Smooth muscle cell (in vitro differentiated cells): Measurements from ENCODE around the gene NXN. TPM values are rescaled to one million over a fixed set of nuclear protein-coding genes. Genes with fewer than 3 reads are reported as not detected.
A peak's percentile ranks its signal among the peaks of the same experiment; 100 is the strongest.

Experiments
- DNase-seq: peaks from one replicate; lab custom pipeline; 2025; ENCODE audit not compliant: unreplicated experiment; lab: John Stamatoyannopoulos, UW
- H2AFZ ChIP-seq: fragments of 200-600 bp; sonication (generic); 2 replicates; pipeline ENCODE4 v1.6.0; 2016; ENCODE audit warnings: antibody characterized with exemption, low read depth, mild to moderate bottlenecking
- H3F3A ChIP-seq: fragments of 200-600 bp; sonication (generic); 2 replicates; pipeline ENCODE4 v1.6.0; 2017; ENCODE audit warnings: antibody characterized with exemption, low read depth
- H3K27ac ChIP-seq: fragments of 200-600 bp; sonication (generic); 2 replicates; pipeline ENCODE4 v1.5.1; 2016; ENCODE audit warnings: low read depth, mild to moderate bottlenecking
- H3K27me3 ChIP-seq: fragments of 200-600 bp; sonication (generic); 2 replicates; pipeline ENCODE4 v1.6.1; 2016; ENCODE audit warnings: low read depth, mild to moderate bottlenecking
- H3K36me3 ChIP-seq: fragments of 200-600 bp; sonication (generic); 2 replicates; pipeline ENCODE4 v1.5.1; 2016; ENCODE audit warnings: low read depth
- H3K4me1 ChIP-seq: fragments of 200-600 bp; sonication (generic); 2 replicates; pipeline ENCODE4 v1.5.1; 2016; ENCODE audit warnings: low read depth
- H3K4me2 ChIP-seq: fragments of 200-600 bp; sonication (generic); 2 replicates; pipeline ENCODE4 v1.6.0; 2016; ENCODE audit warnings: mild to moderate bottlenecking
- H3K4me3 ChIP-seq: fragments of 200-600 bp; sonication (generic); 2 replicates; pipeline ENCODE4 v1.5.1; 2016; ENCODE audit warnings: mild to moderate bottlenecking
- H3K79me2 ChIP-seq: fragments of 200-600 bp; sonication (generic); 2 replicates; pipeline ENCODE4 v1.6.0; 2016; ENCODE audit warnings: low read depth, mild to moderate bottlenecking
- H3K9ac ChIP-seq: fragments of 200-600 bp; sonication (generic); 2 replicates; pipeline ENCODE4 v1.6.0; 2016; ENCODE audit warnings: low read depth
- H3K9me3 ChIP-seq: fragments of 200-600 bp; sonication (generic); replicated peaks from 2 replicates; pipeline ENCODE4 v1.5.1; 2016; ENCODE audit warnings: low read depth
- H4K20me1 ChIP-seq: fragments of 200-600 bp; sonication (generic); 2 replicates; pipeline ENCODE4 v1.6.0; 2016; ENCODE audit warnings: low read depth
- WGBS: methylation state at CpG from one replicate; pipeline ENCODE4 v1.1.7; 2016; ENCODE audit warnings: low lambda C conversion rate; 5-methylcytosine and 5-hydroxymethylcytosine counted together
- polyA plus RNA-seq: library from polyadenylated mRNA; unstranded; fragments of >200 nt; fragmentation: Nextera tagmentation; extraction: Ambion mirVana; gene quantifications from 2 replicates; pipeline ENCODE4 v1.2.1, GENCODE V29; 2016
- total RNA-seq: library from RNA; depleted of rRNA; stranded (reverse); fragments of >200 nt; gene quantifications from 2 replicates; pipeline ENCODE4 v1.2.3, GENCODE V29; 2014
- TF ChIP-seq, protein P1 (sequence below): fragments of 200-600 bp; sonication (generic); IDR thresholded peaks from 2 replicates; pipeline ENCODE4 v1.5.1; 2017; ENCODE audit warnings: borderline replicate concordance, mild to moderate bottlenecking, antibody characterized with exemption; ENCODE audit not compliant: insufficient read depth, poor library complexity, severe bottlenecking

The NXN gene
- total and polyA plus RNA-seq, 2 experiments from 2014 or later, result 58.3 to 78.6 TPM

DNA sequence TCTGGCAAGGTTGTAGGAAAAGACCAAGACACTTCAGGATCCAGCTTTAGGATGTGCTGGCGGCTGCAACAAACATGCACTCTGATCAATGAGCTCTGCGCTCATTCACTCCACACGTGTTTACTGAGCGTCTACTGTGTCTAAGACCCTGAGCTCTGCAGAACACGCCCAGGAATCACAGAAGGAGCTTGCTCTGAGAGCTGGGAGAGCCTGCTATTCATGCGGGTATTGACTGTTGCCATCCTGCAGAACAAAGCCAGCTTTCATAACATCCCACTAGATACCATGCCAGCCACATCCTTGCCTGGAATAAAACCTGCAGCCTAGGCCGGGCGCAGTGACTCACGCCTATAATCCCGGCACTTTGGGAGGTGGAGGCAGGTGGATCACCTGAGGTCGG, 44.1 kb downstream of the NXN start:
- no peaks in the 10 kb centered on the region for H3K27me3 ChIP-seq
- WGBS, result 84% methylated on average over 11 of the region's 11 CpGs
- H3K9ac ChIP-seq, result no peak overlapping the region

DNA sequence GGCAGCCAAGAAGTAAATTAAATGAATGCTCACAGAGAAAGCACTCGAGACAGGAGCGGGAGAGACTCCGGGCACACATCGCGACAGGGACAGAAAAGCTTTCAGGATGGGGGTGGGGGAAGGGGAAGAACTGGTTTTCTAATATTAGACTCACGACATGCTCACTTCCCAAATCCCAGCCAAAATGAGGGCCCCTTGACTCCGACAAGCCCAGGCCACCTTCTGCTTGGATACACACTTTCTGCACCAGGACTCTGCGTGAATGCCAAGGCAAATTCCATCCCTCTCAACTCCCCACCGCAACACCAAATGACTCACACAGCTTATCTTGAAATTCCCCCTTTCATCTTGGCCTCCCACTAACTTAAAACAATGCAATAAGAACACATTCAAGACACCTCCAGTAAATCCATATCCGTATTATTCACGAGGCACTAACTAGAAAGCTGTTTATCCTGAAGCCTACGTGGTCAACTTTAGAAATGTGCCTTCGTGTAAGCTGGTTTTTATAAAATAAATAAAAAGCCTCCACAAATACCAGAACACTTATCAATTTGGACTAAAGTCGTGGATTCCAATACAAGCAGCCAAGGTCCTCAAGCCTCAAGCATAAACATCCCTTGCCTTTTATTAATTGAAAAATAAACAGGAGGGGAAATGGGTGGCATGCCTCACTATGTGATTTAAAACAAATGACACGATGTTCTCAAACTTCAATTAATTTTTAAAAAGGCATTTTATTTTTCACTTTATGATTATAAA, 46.1 kb downstream of the NXN start:
- no peak overlapping the region for H3K4me3 ChIP-seq
- H4K20me1 ChIP-seq, result peaks cover 88% of the 10 kb centered on the region
- no peaks in the 10 kb centered on the region for H3K9me3 ChIP-seq
- H3K27me3 ChIP-seq, result no peaks in the 10 kb centered on the region
- peaks cover 22% of the 10 kb centered on the region for H3F3A ChIP-seq
- no peak for DNase-seq
- peaks cover 10% of the 10 kb centered on the region for H3K4me1 ChIP-seq
- WGBS, result 5% methylated on average over 14 of the region's 15 CpGs
- no peak overlapping the region for H2AFZ ChIP-seq
- H3K4me2 ChIP-seq, result peak overlapping the region; percentile 59
- peaks cover 71% of the 10 kb centered on the region for H3K79me2 ChIP-seq
- no peaks in the 10 kb centered on the region for H3K36me3 ChIP-seq
- H3K9ac ChIP-seq, result peak overlapping the region; percentile 45
- peak overlapping the region; percentile 74 for H3K27ac ChIP-seq
- TF ChIP-seq, protein P1, sequence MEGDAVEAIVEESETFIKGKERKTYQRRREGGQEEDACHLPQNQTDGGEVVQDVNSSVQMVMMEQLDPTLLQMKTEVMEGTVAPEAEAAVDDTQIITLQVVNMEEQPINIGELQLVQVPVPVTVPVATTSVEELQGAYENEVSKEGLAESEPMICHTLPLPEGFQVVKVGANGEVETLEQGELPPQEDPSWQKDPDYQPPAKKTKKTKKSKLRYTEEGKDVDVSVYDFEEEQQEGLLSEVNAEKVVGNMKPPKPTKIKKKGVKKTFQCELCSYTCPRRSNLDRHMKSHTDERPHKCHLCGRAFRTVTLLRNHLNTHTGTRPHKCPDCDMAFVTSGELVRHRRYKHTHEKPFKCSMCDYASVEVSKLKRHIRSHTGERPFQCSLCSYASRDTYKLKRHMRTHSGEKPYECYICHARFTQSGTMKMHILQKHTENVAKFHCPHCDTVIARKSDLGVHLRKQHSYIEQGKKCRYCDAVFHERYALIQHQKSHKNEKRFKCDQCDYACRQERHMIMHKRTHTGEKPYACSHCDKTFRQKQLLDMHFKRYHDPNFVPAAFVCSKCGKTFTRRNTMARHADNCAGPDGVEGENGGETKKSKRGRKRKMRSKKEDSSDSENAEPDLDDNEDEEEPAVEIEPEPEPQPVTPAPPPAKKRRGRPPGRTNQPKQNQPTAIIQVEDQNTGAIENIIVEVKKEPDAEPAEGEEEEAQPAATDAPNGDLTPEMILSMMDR, result no peak

More for the DNA sequence above, 44.1 kb downstream of the NXN start:
- TF ChIP-seq, protein P1, result no peak
- Histone ChIP-seq H2AFZ (no peak overlapping the region), H3K79me2 (peaks cover 71% of the 10 kb centered on the region), H3K4me3 (no peak overlapping the region), H4K20me1 (peaks cover 88% of the 10 kb centered on the region), H3K36me3 (no peaks in the 10 kb centered on the region), H3K4me2 (no peak overlapping the region), H3K27ac (no peak overlapping the region), H3K4me1 (peaks cover 10% of the 10 kb centered on the region), H3K9me3 (no peaks in the 10 kb centered on the region), H3F3A (peaks cover 13% of the 10 kb centered on the region)
- no peak for DNase-seq

DNA sequence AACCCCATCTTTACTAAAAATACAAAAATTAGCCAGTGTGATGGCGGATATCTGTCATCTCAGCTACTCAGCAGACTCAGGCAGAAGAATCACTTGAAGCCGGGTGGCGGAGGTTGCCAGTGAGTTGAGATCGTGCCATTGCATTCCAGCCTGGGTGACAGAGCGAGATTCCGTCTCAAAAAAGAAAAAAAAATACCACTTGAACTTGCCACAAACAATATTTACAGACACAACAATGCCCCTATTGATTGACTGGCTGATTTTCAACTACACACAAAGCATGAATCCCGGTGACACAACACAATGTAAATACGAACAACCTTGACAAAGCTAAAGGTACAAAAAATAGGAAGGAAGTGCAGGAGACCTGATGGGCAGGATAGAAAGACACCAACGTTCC, 49.3 kb downstream of the NXN start:
- Histone ChIP-seq H3K27ac (no peak overlapping the region), H3K79me2 (peaks cover 52% of the 10 kb centered on the region), H3K9ac (no peak overlapping the region), H3K4me3 (no peak overlapping the region), H3K36me3 (no peaks in the 10 kb centered on the region), H3K4me1 (peaks cover 24% of the 10 kb centered on the region), H4K20me1 (peaks cover 82% of the 10 kb centered on the region), H3K27me3 (no peaks in the 10 kb centered on the region), H3K9me3 (no peaks in the 10 kb centered on the region), H3F3A (peaks cover 28% of the 10 kb centered on the region), H3K4me2 (no peak overlapping the region), H2AFZ (no peak overlapping the region)
- TF ChIP-seq, protein P1, result no peak
- 90% methylated on average over 9 of the region's 9 CpGs for WGBS
- no peak for DNase-seq

DNA sequence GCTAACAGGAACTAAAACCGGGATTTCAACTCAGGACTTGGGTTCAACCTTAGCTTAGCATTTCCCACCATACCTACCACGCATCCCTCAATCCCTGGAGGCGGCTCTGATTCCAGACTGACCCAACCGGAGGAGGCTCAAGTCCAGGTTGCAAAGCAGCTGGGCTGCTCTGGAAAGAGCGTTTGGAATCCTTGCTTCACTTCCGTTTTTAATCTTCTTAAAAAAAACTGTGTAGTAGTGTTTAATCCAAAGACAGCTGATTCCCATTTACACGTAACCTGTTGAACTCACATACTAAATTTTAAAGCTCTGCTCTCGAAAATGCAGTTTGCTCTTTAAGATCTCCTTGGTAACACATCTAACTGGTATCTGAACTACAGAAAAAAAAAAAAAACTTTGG, 50.0 kb downstream of the NXN start:
- no peaks in the 10 kb centered on the region for H3K36me3 ChIP-seq
- H3K27ac ChIP-seq, result no peak overlapping the region
- H3K4me1 ChIP-seq, result peaks cover 28% of the 10 kb centered on the region
- no peak overlapping the region for H3K9ac ChIP-seq
- H3K79me2 ChIP-seq, result peaks cover 54% of the 10 kb centered on the region
- no peaks in the 10 kb centered on the region for H3K9me3 ChIP-seq
- no peak overlapping the region for H3K4me2 ChIP-seq
- peaks cover 82% of the 10 kb centered on the region for H4K20me1 ChIP-seq
- DNase-seq, result no peak
- peaks cover 29% of the 10 kb centered on the region for H3F3A ChIP-seq
- no peak overlapping the region for H3K4me3 ChIP-seq
- H2AFZ ChIP-seq, result no peak overlapping the region
- TF ChIP-seq, protein P1, result no peak
- WGBS, result 87% methylated on average over 8 of the region's 8 CpGs
- no peaks in the 10 kb centered on the region for H3K27me3 ChIP-seq
